GM12878 (cell line): Measurements from ENCODE around the gene CA5A.
"Not testable (repeated sequence)": the region's sequence is repeated elsewhere in the genome, so short reads cannot be mapped to it uniquely, and the experiment has no call there.

Experiments
- ATF7 ChIP-seq: fragments of 450-650 bp; IDR thresholded peaks from 2 replicates; pipeline ENCODE4 v1.6.1; 2016; ENCODE audit warnings: low read depth, mild to moderate bottlenecking
- KDM1A ChIP-seq: fragments of 200-600 bp; sonication (generic); IDR thresholded peaks from 2 replicates; pipeline ENCODE4 v1.6.1; 2016; ENCODE audit warnings: borderline replicate concordance
- POLR2A ChIP-seq: IDR thresholded peaks from 2 replicates; pipeline ENCODE4 v1.6.1; 2011; ENCODE audit warnings: low read depth, mild to moderate bottlenecking, low read length
- POLR2AphosphoS2 ChIP-seq: IDR thresholded peaks from 2 replicates; pipeline ENCODE4 v1.6.1; 2011; ENCODE audit warnings: low read depth, mild to moderate bottlenecking, low read length, improper control_type of control experiment, moderate library complexity
- POLR2AphosphoS5 ChIP-seq: IDR thresholded peaks from 2 replicates; pipeline ENCODE4 v1.6.1; 2011; ENCODE audit warnings: mild to moderate bottlenecking, low read length, inconsistent platforms
- RFX5 ChIP-seq: IDR thresholded peaks from 2 replicates; pipeline ENCODE4 v1.6.1; 2011; ENCODE audit warnings: low read depth, low read length, improper control_type of control experiment
- SIN3A ChIP-seq: IDR thresholded peaks from 2 replicates; pipeline ENCODE4 v1.6.1; 2012; ENCODE audit warnings: low read depth, low read length, improper control_type of control experiment
- SUZ12 ChIP-seq: fragments of 200-600 bp; sonication (generic); IDR thresholded peaks from one replicate; pipeline ENCODE4 v1.6.1; 2018; ENCODE audit warnings: antibody characterized with exemption, mild to moderate bottlenecking; ENCODE audit not compliant: unreplicated experiment
- TAF1 ChIP-seq: IDR thresholded peaks from 2 replicates; pipeline ENCODE4 v1.6.1; 2011; ENCODE audit warnings: mild to moderate bottlenecking, low read depth, low read length, borderline replicate concordance
- TCF7 ChIP-seq: IDR thresholded peaks from 2 replicates; pipeline ENCODE4 v1.6.1; 2014; ENCODE audit warnings: antibody characterized with exemption, borderline replicate concordance
- ZNF384 ChIP-seq: IDR thresholded peaks from 2 replicates; pipeline ENCODE4 v1.6.1; 2012; ENCODE audit warnings: low read depth, mild to moderate bottlenecking, low read length, improper control_type of control experiment, borderline replicate concordance
- TF ChIP-seq, protein P1 (sequence below), 3 experiments: IDR thresholded peaks in 2 of 3; conservative IDR thresholded peaks in 1 of 3; 2 replicates each; pipeline ENCODE4 v1.5.1; 2011; ENCODE audit warnings: low read depth in 3 of 3, low read length in 3 of 3, mild to moderate bottlenecking in 3 of 3, control low read depth in 2 of 3, moderate library complexity in 2 of 3, inconsistent platforms in 1 of 3, mixed read lengths in 1 of 3; ENCODE audit not compliant: control insufficient read depth in 2 of 3, insufficient read depth in 1 of 3; ENCODE audit errors: extremely low read depth in 1 of 3

DNA sequence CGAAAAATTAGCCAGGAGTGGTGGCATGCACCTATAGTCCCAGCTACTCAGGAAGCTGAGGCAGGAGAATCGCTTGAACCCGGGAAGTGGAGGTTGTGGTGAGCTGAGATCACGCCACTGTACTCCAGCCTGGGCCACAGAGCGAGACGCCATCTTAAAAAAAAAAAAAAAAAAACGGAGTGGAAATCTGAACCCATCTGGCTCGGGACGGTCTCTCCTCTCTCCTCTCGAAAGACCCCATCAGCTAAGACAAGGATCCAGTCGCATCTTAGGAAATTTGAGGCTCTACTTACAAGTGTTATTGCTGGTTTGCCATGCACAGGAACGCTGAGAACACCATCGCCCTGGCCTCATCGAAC, 334 bp downstream of the CA5A start:
- TF ChIP-seq POLR2AphosphoS2, SIN3A, ZNF384, TCF7, ATF7, RFX5, POLR2A, KDM1A, TAF1, SUZ12, POLR2AphosphoS5: not testable (repeated sequence)
- TF ChIP-seq, protein P1, sequence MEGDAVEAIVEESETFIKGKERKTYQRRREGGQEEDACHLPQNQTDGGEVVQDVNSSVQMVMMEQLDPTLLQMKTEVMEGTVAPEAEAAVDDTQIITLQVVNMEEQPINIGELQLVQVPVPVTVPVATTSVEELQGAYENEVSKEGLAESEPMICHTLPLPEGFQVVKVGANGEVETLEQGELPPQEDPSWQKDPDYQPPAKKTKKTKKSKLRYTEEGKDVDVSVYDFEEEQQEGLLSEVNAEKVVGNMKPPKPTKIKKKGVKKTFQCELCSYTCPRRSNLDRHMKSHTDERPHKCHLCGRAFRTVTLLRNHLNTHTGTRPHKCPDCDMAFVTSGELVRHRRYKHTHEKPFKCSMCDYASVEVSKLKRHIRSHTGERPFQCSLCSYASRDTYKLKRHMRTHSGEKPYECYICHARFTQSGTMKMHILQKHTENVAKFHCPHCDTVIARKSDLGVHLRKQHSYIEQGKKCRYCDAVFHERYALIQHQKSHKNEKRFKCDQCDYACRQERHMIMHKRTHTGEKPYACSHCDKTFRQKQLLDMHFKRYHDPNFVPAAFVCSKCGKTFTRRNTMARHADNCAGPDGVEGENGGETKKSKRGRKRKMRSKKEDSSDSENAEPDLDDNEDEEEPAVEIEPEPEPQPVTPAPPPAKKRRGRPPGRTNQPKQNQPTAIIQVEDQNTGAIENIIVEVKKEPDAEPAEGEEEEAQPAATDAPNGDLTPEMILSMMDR (IDR thresholded peaks at IDR 0.05 in 2 of 3, conservative IDR thresholded peaks at IDR 0.05 in 1 of 3; ENCODE audit: control insufficient read depth in 2 of 3, extremely low read depth in 1 of 3, insufficient read depth in 1 of 3, low read depth in 3 of 3, low read length in 3 of 3) = not testable (repeated sequence)
